HL-60 (cell line): Measurements from ENCODE around the gene SLC35F6.

Experiments used
- CTCF ChIP-seq: IDR thresholded peaks from one replicate; pipeline ENCODE4 v1.5.1; 2011; ENCODE audit warnings: low read length, control low read depth, inconsistent platforms; ENCODE audit not compliant: insufficient read depth
- POLR2AphosphoS5 ChIP-seq: IDR thresholded peaks from 2 replicates; pipeline ENCODE4 v1.6.1; 2012; ENCODE audit warnings: low read depth
- SPI1 ChIP-seq: IDR thresholded peaks from 2 replicates; pipeline ENCODE4 v1.6.1; 2012; ENCODE audit warnings: low read depth, mild to moderate bottlenecking, borderline replicate concordance
- TF ChIP-seq, protein P1 (sequence below): IDR thresholded peaks from 2 replicates; pipeline ENCODE4 v1.6.1; 2012; ENCODE audit warnings: low read depth; ENCODE audit not compliant: insufficient replicate concordance

DNA sequence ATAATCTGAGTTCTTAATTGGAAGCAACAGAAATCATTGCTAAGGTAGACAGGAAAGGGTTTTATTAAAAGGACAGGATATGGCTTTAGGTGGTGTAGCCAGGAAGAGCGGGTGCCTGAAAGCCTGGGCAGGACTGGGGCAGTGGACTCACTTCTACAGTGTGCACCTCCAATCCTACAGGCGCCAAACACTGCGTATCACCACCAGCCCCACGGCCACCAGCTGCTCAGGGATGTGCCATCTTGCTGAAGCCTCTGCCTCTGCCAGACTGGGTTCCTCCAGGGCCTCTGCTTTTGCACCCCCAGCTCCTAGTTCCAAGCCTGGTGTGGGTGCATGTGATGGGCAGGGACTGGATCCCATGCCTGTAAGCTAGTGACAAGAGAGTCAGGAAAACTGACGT is 54.2 kb downstream of the SLC35F6 start:
- TF ChIP-seq CTCF: no peak
- TF ChIP-seq, protein P1, sequence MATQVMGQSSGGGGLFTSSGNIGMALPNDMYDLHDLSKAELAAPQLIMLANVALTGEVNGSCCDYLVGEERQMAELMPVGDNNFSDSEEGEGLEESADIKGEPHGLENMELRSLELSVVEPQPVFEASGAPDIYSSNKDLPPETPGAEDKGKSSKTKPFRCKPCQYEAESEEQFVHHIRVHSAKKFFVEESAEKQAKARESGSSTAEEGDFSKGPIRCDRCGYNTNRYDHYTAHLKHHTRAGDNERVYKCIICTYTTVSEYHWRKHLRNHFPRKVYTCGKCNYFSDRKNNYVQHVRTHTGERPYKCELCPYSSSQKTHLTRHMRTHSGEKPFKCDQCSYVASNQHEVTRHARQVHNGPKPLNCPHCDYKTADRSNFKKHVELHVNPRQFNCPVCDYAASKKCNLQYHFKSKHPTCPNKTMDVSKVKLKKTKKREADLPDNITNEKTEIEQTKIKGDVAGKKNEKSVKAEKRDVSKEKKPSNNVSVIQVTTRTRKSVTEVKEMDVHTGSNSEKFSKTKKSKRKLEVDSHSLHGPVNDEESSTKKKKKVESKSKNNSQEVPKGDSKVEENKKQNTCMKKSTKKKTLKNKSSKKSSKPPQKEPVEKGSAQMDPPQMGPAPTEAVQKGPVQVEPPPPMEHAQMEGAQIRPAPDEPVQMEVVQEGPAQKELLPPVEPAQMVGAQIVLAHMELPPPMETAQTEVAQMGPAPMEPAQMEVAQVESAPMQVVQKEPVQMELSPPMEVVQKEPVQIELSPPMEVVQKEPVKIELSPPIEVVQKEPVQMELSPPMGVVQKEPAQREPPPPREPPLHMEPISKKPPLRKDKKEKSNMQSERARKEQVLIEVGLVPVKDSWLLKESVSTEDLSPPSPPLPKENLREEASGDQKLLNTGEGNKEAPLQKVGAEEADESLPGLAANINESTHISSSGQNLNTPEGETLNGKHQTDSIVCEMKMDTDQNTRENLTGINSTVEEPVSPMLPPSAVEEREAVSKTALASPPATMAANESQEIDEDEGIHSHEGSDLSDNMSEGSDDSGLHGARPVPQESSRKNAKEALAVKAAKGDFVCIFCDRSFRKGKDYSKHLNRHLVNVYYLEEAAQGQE: no peak
- no peak for TF ChIP-seq POLR2AphosphoS5
- no peak for TF ChIP-seq SPI1
